PC-9 (cell line): ENCODE data around the gene SLC25A10. TPM values are rescaled to one million over a fixed set of nuclear protein-coding genes. Genes with fewer than 3 reads are reported as not detected.

ENCODE experiments used
- BruUV-seq: library from RNA; stranded (reverse); fragments of 400-500 nt; replicated peaks from 2 replicates; lab custom pipeline; 2021; lab: Mats Ljungman, UMichigan
- CTCF ChIA-PET: fragments of 300-600 bp; sonication (Branson Sonifier 250); formaldehyde crosslinking; loops from one replicate; lab custom pipeline; 2022; ENCODE audit warnings: antibody characterized with exemption; lab: Charles Lee
- POLR2A ChIA-PET: fragments of 300-600 bp; sonication (Branson Sonifier 250); formaldehyde crosslinking; loops from one replicate; lab custom pipeline; 2022; ENCODE audit warnings: antibody characterized with exemption; ENCODE audit not compliant: unreplicated experiment; lab: Charles Lee
- DNase-seq, 2 experiments: peaks; one replicate each; pipeline versions ENCODE4 v3.0.0 to v3.0.0-alpha.2; 2015 to 2022; ENCODE audit warnings: mixed read lengths in 1 of 2
- H2AFZ ChIP-seq: fragments of 200-600 bp; sonication (generic); 2 replicates; pipeline ENCODE4 v1.8.1; 2017; ENCODE audit warnings: antibody characterized with exemption
- H3F3A ChIP-seq: fragments of 200-600 bp; sonication (generic); 2 replicates; pipeline ENCODE4 v1.8.1; 2017; ENCODE audit warnings: antibody characterized with exemption, mild to moderate bottlenecking, low read depth; ENCODE audit not compliant: insufficient read depth
- H3K27ac ChIP-seq: fragments of 200-600 bp; sonication (generic); 2 replicates; pipeline ENCODE4 v1.6.1; 2016; ENCODE audit warnings: mixed run types
- H3K27me3 ChIP-seq: fragments of 200-600 bp; sonication (generic); 2 replicates; pipeline ENCODE4 v1.6.1; 2016; ENCODE audit warnings: low read depth, mixed run types; ENCODE audit not compliant: insufficient read depth
- H3K36me3 ChIP-seq: fragments of 200-600 bp; sonication (generic); 2 replicates; pipeline ENCODE4 v1.6.1; 2016; ENCODE audit warnings: low read depth, mixed run types
- H3K4me1 ChIP-seq: fragments of 200-600 bp; sonication (generic); replicated peaks from 2 replicates; pipeline ENCODE4 v1.6.1; 2016; ENCODE audit warnings: mixed run types; ENCODE audit not compliant: insufficient read depth
- H3K4me2 ChIP-seq: fragments of 200-600 bp; sonication (generic); 2 replicates; pipeline ENCODE4 v1.6.1; 2017; ENCODE audit warnings: mixed run types
- H3K4me3 ChIP-seq: fragments of 200-600 bp; sonication (generic); 2 replicates; pipeline ENCODE4 v1.6.1; 2016; ENCODE audit warnings: mixed run types
- H3K79me2 ChIP-seq: fragments of 200-600 bp; sonication (generic); 2 replicates; pipeline ENCODE4 v1.6.1; 2017; ENCODE audit warnings: low read depth, mixed run types
- H3K9me2 ChIP-seq: fragments of 200-600 bp; sonication (generic); 2 replicates; pipeline ENCODE4 v1.8.1; 2017; ENCODE audit warnings: mild to moderate bottlenecking; ENCODE audit not compliant: insufficient read depth
- H3K9me3 ChIP-seq: fragments of 200-600 bp; sonication (generic); 2 replicates; pipeline ENCODE4 v1.8.1; 2016; ENCODE audit warnings: low read depth; ENCODE audit not compliant: insufficient read depth
- H4K20me1 ChIP-seq: fragments of 200-600 bp; sonication (generic); 2 replicates; pipeline ENCODE4 v1.8.1; 2017; ENCODE audit not compliant: insufficient read depth
- EZH2 ChIP-seq: fragments of 200-600 bp; sonication (generic); IDR thresholded peaks from 2 replicates; pipeline ENCODE4 v1.8.0; 2017; ENCODE audit warnings: antibody characterized with exemption, low read depth
- intact Hi-C: fragments of 100-400 bp; cut with micrococcal nuclease; formaldehyde crosslinking; loops from one replicate; pipeline ENCODE4 v1.10.0; 2022; ENCODE audit not compliant: unreplicated experiment
- total RNA-seq: library from RNA; stranded (reverse); gene quantifications from 2 replicates; pipeline ENCODE4 v1.2.3, GENCODE V29; 2021
- TF ChIP-seq, protein P1 (sequence below): fragments of 200-600 bp; sonication (generic); conservative IDR thresholded peaks from 2 replicates; pipeline ENCODE4 v1.6.1; 2017; ENCODE audit warnings: mixed run types, antibody characterized with exemption, mild to moderate bottlenecking, moderate library complexity

The SLC25A10 gene
- total RNA-seq, 1 experiment from 2014 or later: 86.5 TPM

DNA sequence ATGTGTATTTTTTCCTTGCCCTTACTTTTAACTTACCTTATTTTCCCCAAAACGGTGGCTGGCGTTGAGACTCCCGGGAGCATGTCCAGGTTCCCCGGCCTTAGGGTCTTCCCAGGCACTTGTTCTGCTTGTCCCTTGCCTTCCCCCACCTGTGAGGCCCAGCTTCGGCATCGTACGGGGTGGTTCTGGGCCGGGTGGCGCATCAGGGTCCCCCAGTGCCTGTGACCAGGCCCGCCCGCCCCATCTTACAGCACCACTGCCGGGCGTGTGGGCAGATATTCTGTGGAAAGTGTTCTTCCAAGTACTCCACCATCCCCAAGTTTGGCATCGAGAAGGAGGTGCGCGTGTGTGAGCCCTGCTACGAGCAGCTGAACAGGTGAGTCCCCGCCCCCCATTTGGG is 20.9 kb upstream of the SLC25A10 start:
- no peaks in the 10 kb centered on the region for H3F3A ChIP-seq
- DNase-seq: no peak
- H2AFZ ChIP-seq: no peak overlapping the region
- H3K4me1 ChIP-seq: no peaks in the 10 kb centered on the region
- H3K9me3 ChIP-seq: no peaks in the 10 kb centered on the region
- TF ChIP-seq, protein P1, sequence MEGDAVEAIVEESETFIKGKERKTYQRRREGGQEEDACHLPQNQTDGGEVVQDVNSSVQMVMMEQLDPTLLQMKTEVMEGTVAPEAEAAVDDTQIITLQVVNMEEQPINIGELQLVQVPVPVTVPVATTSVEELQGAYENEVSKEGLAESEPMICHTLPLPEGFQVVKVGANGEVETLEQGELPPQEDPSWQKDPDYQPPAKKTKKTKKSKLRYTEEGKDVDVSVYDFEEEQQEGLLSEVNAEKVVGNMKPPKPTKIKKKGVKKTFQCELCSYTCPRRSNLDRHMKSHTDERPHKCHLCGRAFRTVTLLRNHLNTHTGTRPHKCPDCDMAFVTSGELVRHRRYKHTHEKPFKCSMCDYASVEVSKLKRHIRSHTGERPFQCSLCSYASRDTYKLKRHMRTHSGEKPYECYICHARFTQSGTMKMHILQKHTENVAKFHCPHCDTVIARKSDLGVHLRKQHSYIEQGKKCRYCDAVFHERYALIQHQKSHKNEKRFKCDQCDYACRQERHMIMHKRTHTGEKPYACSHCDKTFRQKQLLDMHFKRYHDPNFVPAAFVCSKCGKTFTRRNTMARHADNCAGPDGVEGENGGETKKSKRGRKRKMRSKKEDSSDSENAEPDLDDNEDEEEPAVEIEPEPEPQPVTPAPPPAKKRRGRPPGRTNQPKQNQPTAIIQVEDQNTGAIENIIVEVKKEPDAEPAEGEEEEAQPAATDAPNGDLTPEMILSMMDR: no peak
- TF ChIP-seq EZH2: no peak
- peaks cover 7% of the 10 kb centered on the region for H4K20me1 ChIP-seq
- intact Hi-C loops: no loop called here
- H3K4me3 ChIP-seq: no peak overlapping the region
- no peaks in the 10 kb centered on the region for H3K27me3 ChIP-seq
- POLR2A ChIA-PET: no interaction called here
- BruUV-seq: no TSS peak
- no peaks in the 10 kb centered on the region for H3K9me2 ChIP-seq
- H3K27ac ChIP-seq: no peak overlapping the region
- H3K4me2 ChIP-seq: no peak overlapping the region
- no peaks in the 10 kb centered on the region for H3K36me3 ChIP-seq
- peaks cover 12% of the 10 kb centered on the region for H3K79me2 ChIP-seq
- CTCF ChIA-PET: no interaction called here

DNA sequence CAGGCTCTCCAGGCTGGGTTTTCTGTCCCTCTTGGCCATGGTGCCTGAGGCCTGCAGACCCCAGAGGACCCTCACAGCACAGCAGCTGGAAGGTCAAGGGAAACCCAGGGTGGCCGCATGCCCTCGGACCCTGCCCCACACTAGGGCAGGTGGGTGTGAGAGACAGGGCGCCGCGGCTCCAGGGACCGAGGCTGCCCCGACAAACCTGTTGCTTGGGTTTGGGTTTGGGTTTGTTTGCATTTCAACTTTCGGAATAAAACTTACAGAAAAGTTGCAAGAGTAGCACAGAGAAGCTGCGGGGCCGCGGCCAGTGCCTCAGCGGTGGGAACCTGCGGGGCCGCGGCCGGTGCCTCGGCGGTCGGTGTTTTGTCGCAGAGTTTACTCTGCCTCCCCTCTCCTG is 20.5 kb upstream of the SLC25A10 start:
- BruUV-seq: no TSS peak

DNA sequence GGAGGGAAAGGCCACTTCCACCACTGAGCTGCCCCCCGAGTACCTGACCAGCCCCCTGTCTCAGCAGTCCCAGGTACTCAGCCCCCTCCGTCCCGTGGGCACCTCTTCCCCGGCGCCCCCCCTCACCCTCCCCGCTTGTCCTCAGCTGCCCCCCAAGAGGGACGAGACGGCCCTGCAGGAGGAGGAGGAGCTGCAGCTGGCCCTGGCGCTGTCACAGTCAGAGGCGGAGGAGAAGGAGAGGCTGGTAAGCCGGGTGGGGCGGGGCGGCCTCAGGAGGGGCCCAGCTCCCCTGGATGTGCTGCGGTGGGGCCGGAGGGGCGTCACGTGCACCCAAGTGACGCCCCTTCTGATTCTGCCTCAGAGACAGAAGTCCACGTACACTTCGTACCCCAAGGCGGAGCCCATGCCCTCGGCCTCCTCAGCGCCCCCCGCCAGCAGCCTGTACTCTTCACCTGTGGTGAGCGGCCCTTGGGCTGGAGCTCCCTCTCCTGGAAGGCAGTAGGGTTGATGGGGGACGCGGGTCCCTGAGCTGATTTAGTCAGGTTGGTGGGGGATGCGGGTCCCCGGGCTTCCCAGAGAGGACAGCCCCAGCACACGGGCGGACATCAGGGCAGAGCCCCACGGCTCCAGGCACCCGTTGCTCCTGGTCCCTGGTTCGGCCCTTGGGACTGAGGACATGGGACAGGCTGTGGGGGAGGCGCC is 18.4 kb upstream of the SLC25A10 start:
- ChIA-PET CTCF (no interaction called here), POLR2A (interaction anchor here (0.6 kb wide), 2 partner anchors 148 to 231 kb away, joined by 3 to 4 read pairs; no protein-coding TSS in a partner anchor)
- Histone ChIP-seq H4K20me1 (peaks cover 4% of the 10 kb centered on the region; the same call in 1 of the 2 replicates), H3K9me3 (no peaks in the 10 kb centered on the region), H3F3A (no peaks in the 10 kb centered on the region; the same call in 1 of the 2 replicates), H3K4me2 (no peak overlapping the region), H3K27ac (no peak overlapping the region), H3K79me2 (no peaks in the 10 kb centered on the region), H3K4me1 (no peaks in the 10 kb centered on the region), H2AFZ (no peak overlapping the region), H3K27me3 (no peaks in the 10 kb centered on the region), H3K4me3 (no peak overlapping the region), H3K36me3 (no peaks in the 10 kb centered on the region), H3K9me2 (no peaks in the 10 kb centered on the region)
- intact Hi-C loops: no loop called here
- TF ChIP-seq, protein P1: no peak
- TF ChIP-seq EZH2: no peak
- DNase-seq: no peak
- BruUV-seq: no TSS peak

More for the DNA sequence above, 20.5 kb upstream of the SLC25A10 start:
- intact Hi-C loops: no loop called here
- H3K79me2 ChIP-seq: peaks cover 9% of the 10 kb centered on the region; the same call in 1 of the 2 replicates
- no peak for TF ChIP-seq EZH2
- TF ChIP-seq, protein P1: no peak
- ChIA-PET CTCF (interaction anchor here (0.7 kb wide), 1 partner anchor 548 kb away, joined by 3 read pairs; no protein-coding TSS in a partner anchor), POLR2A (no interaction called here)
- H2AFZ ChIP-seq: no peak overlapping the region
- DNase-seq: no peak
- H4K20me1 ChIP-seq: peaks cover 4% of the 10 kb centered on the region
- no peak overlapping the region for H3K4me2 ChIP-seq
- H3K36me3 ChIP-seq: no peaks in the 10 kb centered on the region
- no peaks in the 10 kb centered on the region for H3K9me3 ChIP-seq
- H3K4me3 ChIP-seq: no peak overlapping the region
- H3K27me3 ChIP-seq: no peaks in the 10 kb centered on the region
- no peaks in the 10 kb centered on the region for H3K9me2 ChIP-seq
- H3K4me1 ChIP-seq: no peaks in the 10 kb centered on the region
- no peaks in the 10 kb centered on the region for H3F3A ChIP-seq
- no peak overlapping the region for H3K27ac ChIP-seq
